ENCODE measurements around the gene BRPF3. TPM values are rescaled to one million over a fixed set of nuclear protein-coding genes. Genes with fewer than 3 reads are reported as not detected.

Gene BRPF3
- total RNA-seq, 1 donor from 2014 or later = 28.2 TPM

DNA sequence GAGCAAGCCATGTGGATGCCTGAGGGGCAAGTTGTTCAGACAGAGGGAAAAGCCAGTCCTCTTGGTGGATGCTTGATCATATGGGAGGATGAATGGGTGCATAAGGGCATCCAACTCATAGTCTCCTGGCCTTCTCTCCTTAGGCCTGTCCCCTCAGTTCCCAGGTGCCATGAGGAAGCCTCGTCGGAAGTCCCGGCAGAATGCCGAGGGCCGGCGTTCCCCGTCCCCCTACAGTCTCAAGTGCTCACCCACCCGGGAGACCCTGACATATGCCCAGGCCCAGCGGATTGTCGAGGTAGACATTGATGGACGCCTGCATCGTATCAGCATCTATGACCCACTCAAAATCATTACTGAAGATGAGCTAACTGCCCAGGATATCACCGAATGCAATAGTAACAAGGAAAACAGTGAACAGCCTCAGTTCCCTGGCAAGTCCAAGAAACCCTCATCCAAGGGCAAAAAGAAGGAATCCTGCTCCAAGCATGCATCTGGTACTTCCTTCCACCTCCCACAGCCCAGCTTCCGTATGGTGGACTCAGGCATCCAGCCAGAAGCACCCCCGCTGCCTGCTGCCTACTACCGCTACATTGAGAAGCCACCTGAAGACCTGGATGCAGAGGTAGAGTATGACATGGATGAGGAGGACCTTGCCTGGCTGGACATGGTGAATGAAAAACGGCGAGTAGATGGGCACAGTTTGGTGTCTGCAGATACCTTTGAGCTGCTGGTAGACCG, 3.8 kb downstream of the BRPF3 start:
- Mint-ChIP-seq H3K4me3 (ENCODE audit: unreplicated experiment) (no peak overlapping the region), H3K36me3 (ENCODE audit: low read depth) (peaks cover 29% of the 10 kb centered on the region), H3K9me3 (ENCODE audit: low read depth) (no peaks in the 10 kb centered on the region), H3K4me1 (ENCODE audit: low read depth) (peaks cover 30% of the 10 kb centered on the region), H3K27me3 (ENCODE audit: low read depth) (no peaks in the 10 kb centered on the region), H3K27ac (ENCODE audit: unreplicated experiment) (no peak overlapping the region)
- TF ChIP-seq, protein P1, sequence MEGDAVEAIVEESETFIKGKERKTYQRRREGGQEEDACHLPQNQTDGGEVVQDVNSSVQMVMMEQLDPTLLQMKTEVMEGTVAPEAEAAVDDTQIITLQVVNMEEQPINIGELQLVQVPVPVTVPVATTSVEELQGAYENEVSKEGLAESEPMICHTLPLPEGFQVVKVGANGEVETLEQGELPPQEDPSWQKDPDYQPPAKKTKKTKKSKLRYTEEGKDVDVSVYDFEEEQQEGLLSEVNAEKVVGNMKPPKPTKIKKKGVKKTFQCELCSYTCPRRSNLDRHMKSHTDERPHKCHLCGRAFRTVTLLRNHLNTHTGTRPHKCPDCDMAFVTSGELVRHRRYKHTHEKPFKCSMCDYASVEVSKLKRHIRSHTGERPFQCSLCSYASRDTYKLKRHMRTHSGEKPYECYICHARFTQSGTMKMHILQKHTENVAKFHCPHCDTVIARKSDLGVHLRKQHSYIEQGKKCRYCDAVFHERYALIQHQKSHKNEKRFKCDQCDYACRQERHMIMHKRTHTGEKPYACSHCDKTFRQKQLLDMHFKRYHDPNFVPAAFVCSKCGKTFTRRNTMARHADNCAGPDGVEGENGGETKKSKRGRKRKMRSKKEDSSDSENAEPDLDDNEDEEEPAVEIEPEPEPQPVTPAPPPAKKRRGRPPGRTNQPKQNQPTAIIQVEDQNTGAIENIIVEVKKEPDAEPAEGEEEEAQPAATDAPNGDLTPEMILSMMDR (IDR thresholded peaks at IDR 0.05) = no peak
- DNase-seq (ENCODE audit: low spot score) = no peak

DNA sequence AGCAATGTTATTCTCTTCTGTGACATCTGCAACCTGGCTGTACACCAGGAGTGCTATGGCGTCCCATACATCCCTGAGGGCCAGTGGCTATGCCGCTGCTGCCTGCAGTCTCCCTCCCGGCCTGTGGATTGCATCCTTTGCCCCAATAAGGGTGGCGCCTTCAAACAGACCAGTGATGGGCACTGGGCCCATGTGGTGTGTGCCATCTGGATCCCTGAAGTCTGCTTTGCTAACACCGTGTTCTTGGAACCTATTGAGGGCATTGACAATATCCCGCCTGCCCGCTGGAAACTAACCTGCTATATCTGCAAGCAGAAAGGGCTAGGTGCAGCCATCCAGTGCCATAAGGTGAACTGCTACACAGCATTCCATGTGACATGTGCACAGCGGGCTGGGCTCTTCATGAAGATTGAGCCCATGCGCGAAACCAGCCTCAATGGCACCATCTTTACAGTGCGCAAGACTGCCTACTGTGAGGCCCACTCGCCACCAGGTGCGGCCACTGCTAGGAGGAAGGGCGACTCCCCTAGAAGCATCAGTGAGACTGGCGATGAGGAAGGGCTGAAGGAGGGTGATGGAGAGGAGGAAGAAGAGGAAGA, 4.6 kb downstream of the BRPF3 start:
- Mint-ChIP-seq H3K27me3 (ENCODE audit: low read depth) (no peaks in the 10 kb centered on the region), H3K4me1 (ENCODE audit: low read depth) (peaks cover 28% of the 10 kb centered on the region), H3K4me3 (ENCODE audit: unreplicated experiment) (no peak overlapping the region), H3K36me3 (ENCODE audit: low read depth) (peaks cover 35% of the 10 kb centered on the region), H3K9me3 (ENCODE audit: low read depth) (no peaks in the 10 kb centered on the region), H3K27ac (ENCODE audit: unreplicated experiment) (no peak overlapping the region)
- TF ChIP-seq, protein P1 (IDR thresholded peaks at IDR 0.05) = no peak
- DNase-seq (ENCODE audit: low spot score) = no peak

GRCh38 chr6:36201612-36202011, 5.1 kb downstream of the BRPF3 start:
- no peak overlapping the region for H3K4me3 Mint-ChIP-seq (ENCODE audit: unreplicated experiment)
- H3K9me3 Mint-ChIP-seq (ENCODE audit: low read depth) = no peaks in the 10 kb centered on the region
- TF ChIP-seq, protein P1 (IDR thresholded peaks at IDR 0.05) = no peak
- H3K27ac Mint-ChIP-seq (ENCODE audit: unreplicated experiment) = no peak overlapping the region
- peaks cover 36% of the 10 kb centered on the region for H3K36me3 Mint-ChIP-seq (ENCODE audit: low read depth)
- no peak for DNase-seq (ENCODE audit: low spot score)
- no peaks in the 10 kb centered on the region for H3K27me3 Mint-ChIP-seq (ENCODE audit: low read depth)
- H3K4me1 Mint-ChIP-seq (ENCODE audit: low read depth) = peaks cover 27% of the 10 kb centered on the region

DNA sequence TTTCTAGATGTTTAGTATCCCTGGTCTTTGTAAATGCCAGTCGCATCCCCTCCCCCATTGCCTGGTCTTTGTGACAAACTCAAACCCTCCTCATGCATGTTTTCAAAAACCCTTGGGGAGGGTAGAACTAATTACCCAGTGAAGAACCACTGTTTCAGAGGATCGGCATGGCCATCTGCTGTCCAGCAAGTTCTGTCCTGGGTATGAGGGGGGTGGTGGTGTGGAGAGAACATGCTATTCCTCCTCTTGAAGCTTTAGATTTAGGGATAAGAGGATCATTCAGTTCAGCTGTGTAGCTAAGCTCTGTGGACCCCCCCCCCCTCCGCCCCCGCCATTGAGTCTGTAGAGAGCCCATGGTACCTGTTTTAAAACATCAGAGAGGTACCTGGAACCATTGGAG, 5.6 kb downstream of the BRPF3 start:
- H3K27ac Mint-ChIP-seq (ENCODE audit: unreplicated experiment) = no peak overlapping the region
- no peak for DNase-seq (ENCODE audit: low spot score)
- no peak overlapping the region for H3K4me3 Mint-ChIP-seq (ENCODE audit: unreplicated experiment)
- TF ChIP-seq, protein P1 (IDR thresholded peaks at IDR 0.05) = no peak
- H3K27me3 Mint-ChIP-seq (ENCODE audit: low read depth) = no peaks in the 10 kb centered on the region
- H3K4me1 Mint-ChIP-seq (ENCODE audit: low read depth) = peaks cover 27% of the 10 kb centered on the region
- H3K36me3 Mint-ChIP-seq (ENCODE audit: low read depth) = peaks cover 40% of the 10 kb centered on the region
- no peaks in the 10 kb centered on the region for H3K9me3 Mint-ChIP-seq (ENCODE audit: low read depth)

DNA sequence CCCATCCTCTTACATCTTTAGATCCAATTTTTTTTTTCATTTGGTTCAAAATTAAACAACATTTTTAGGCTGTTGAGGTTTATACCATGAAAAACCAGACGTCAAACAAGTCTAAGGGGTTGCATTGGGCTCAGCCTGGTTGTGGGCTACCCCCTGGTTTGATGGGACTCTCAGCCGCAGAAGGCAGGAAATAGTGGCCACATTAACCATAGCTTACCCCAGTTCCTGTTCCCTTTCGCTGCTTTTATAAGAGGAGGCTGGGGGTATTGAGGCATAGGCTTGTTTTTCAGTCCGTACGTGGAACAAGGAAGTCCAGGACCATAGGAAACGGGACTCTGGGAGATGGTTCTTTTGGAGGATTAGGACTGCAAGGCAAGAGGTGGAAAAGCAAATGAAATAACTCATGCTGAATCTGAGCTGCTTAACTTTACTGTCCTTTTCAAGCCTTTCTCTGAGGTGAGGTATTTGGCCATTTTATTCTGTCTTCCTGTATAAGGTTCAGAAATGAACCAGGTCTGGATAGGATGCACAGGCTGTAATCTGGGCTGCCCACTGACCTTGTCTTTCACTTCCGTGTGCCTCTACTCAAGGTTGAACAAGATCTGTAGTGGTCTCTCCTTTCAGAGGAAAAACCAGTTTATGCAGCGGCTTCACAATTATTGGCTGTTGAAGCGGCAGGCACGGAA, 7.7 kb downstream of the BRPF3 start:
- H3K4me3 Mint-ChIP-seq (ENCODE audit: unreplicated experiment) = no peak overlapping the region
- H3K36me3 Mint-ChIP-seq (ENCODE audit: low read depth) = peaks cover 50% of the 10 kb centered on the region
- TF ChIP-seq, protein P1 (IDR thresholded peaks at IDR 0.05) = no peak
- H3K9me3 Mint-ChIP-seq (ENCODE audit: low read depth) = no peaks in the 10 kb centered on the region
- peaks cover 7% of the 10 kb centered on the region for H3K4me1 Mint-ChIP-seq (ENCODE audit: low read depth)
- no peaks in the 10 kb centered on the region for H3K27me3 Mint-ChIP-seq (ENCODE audit: low read depth)
- H3K27ac Mint-ChIP-seq (ENCODE audit: unreplicated experiment) = no peak overlapping the region
- no peak for DNase-seq (ENCODE audit: low spot score)
